NCI-H1092 (cell line): Measurements from ENCODE around the gene PROSER3.
"Not testable (repeated sequence)": the region's sequence is repeated elsewhere in the genome, so short reads cannot be mapped to it uniquely, and the experiment has no call there.

Experiments
- DNase-seq: peaks from one replicate; lab custom pipeline; 2025; lab: John Stamatoyannopoulos, UW

PROSER3 gene

DNA sequence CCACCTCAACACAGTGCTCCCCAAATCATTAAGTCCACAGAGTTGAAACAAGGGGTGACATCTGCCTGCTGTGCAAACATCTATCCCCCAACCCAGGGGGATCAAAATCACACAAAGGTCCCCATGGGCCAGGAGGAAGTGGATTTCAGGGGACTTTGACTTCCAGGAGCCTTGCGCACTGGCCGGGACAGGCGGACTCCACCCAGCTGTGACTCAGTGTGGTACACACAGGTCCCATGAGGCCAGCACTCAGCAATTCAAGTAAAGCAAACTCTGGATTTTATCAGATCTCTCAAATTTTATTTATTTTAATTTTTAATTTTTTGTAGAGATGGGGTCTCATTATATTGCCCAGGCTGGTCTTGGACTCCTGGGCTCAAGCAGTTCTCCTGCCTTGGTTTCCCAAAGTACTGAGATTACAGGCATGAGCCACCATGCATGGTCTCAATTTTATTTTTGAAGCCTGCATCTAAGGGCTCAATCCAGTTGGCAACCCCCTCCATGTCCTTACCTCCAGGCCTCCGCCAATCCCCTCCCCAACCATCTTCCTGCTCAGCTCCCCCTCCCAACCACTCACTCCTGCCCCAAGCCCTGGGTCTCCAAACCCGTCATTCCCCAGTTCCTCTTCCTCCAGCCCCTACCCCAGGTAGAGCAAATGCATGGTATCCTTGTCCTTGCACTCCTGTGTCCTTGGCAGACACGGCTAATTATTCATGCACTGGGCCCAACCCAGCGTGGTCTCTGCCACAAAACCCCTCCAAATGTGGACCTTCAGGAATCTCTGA, 35.6 kb downstream of the PROSER3 start:
- no peak for DNase-seq

DNA sequence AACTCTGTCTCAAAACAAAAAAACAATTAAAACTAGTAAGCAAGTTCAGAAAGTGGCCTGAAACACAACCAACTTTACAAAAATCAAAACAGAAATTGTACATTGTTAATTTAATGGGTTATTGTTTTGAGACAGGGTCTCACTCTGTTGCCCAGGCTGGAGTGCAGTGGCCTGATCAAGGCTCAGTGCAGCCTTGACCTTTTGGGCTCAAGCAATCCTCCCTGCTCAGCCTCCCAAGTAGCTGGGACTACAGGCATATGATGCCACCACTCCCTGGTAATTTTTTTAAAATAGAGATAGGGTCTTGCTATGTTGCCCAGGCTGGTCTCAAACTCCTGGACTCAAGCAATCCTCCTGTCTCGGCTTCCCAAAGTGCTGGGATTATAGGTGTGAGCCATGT, 37.6 kb downstream of the PROSER3 start:
- not testable (repeated sequence) for DNase-seq

DNA sequence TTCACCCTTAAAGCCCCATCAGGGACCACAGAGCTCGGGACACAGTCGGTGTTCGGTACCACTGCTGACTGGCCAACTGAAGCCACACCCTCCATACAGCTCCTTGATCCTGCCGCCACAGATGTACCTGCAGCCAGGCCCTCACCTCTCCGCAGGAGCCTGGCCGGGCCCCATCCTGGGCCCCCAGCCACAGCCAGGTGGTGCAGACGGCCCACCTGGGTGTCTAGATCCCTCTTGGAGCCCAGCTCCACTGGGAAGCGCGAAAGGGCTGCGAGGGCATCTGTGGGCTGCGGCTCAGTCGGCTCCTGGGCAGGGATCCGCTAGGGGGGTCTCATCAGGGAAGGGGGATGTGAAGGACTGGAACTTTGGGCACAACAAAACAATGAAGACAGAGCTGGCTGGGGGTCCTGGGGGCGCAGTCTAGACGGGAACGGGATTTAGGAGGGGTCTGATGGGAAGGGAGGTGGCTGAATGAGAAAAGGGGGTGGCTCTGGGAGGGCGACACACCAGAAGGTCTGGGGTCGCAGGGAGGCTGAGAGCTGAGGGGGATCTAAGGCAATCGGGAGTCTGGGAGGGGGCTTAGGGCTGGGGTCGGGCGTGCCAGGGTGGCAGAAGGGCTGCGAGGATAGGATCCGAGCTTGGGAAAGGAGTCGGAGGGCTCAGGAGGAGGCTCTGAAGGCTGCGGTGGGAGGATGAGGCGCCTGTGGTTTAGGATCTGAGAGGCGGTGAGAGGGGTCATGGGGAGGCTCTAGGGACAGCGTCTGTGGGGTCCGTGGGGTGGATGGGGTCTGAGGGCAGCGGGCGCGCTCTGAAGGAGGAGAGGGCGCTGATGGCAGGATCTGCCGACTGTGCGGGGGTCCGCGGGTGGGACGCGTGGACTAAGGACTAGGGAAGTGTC, 38.9 kb downstream of the PROSER3 start:
- DNase-seq: no peak

DNA sequence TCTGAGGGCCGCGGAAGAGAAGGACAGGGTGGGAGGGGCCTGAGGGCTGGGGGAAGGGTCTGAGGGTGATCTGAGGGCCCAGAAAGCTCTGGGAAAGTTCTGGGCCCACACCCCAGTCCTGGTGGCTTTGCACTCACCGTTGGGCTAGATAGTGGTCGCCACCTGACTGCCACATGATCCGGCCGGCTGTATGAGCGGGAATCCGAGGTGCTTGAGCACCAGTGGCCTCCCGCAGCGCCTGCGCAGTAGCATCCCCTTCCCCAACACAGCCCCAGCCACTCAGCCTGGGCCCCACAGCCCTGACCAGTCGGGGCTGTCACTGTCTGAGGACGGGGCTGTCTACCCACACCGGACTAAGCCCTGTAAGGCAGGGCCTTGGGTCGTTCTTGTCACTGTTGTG, 39.7 kb downstream of the PROSER3 start:
- no peak for DNase-seq

DNA sequence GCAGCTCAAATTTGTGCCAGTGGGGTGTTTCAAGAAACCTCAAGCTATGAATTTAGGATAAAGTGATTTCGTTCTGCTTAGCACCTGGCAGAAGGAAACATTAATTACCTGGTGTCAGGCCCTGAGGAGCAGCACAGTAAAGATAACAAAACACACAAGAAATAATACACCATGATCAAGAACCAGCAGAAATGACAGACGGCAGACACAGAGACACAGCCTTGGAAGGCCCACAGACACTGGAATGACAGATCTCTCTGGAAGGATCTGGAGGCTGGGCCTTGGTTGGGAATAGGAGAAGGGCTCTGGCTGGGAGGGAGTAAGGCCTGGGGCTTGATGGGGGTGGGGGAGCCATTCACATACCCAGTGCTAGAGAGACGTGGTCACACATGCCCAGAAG, 43.9 kb downstream of the PROSER3 start:
- DNase-seq: no peak

DNA sequence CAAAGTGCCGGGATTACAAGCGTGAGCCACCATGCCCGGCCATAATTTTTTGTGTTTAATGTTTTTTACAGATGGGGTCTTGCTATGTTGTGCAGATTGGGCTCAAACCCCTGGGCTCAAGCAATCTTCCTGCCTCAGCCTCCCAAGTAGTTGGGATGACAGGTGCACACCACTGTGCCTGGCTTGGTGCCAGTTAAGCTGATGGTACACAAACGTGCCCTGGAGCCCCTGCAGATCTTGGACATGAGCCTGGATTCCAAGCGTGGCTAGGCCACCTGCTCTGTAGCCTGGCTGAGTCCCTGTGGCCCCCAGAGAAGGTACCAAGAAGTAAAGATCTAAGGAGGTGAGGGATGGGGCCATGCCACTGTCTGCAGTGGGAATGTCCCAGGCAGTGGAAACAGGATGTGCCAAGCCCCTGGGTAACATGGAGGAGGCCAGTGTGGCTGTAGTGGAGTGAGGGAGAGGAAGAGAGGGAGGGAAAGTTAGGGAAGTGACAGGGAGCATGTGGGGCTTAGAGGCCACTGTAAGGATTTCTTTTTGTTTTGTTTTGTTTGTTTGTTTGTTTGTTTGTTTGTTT, 47.6 kb downstream of the PROSER3 start:
- DNase-seq: peak; percentile 79

DNA sequence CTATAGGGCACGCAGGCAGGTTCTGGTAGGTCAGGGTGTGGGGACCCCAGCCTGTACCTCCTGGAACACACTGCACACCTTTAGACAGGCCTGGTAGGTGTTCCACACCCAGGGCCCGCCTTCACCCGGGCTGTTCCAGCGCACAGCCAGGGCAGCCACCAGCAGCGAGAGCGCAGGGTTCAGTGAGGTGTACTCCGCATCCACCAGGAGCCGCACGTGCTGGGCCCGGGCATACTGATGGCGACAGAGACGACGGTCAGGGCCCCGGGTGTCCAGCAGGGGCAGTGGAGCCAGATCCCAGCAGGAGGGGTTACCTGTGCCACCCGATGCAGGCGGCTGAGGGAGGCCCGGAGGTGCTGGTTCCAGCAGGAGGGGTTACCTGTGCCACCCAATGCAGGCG, 48.6 kb downstream of the PROSER3 start:
- DNase-seq: no peak

DNA sequence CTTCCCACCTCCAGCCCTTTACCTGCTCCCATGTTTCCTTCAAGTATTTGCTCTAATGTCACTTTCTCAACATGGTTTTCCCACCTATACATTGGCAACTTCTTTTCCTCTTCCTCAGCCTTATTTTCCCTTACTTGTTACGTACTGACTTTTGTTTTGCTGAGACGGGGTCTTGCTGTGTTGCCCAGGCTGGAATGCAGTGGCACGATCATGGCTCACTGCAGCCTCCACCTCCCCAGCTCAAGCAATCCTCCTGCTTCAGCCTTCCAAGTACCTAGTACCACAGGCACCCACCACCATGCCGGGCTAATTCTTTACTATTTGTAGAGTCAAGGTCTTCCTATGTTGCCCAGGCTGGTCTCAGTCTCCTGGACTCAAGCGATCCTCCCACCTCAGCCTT, 49.7 kb downstream of the PROSER3 start:
- DNase-seq: no peak

DNA sequence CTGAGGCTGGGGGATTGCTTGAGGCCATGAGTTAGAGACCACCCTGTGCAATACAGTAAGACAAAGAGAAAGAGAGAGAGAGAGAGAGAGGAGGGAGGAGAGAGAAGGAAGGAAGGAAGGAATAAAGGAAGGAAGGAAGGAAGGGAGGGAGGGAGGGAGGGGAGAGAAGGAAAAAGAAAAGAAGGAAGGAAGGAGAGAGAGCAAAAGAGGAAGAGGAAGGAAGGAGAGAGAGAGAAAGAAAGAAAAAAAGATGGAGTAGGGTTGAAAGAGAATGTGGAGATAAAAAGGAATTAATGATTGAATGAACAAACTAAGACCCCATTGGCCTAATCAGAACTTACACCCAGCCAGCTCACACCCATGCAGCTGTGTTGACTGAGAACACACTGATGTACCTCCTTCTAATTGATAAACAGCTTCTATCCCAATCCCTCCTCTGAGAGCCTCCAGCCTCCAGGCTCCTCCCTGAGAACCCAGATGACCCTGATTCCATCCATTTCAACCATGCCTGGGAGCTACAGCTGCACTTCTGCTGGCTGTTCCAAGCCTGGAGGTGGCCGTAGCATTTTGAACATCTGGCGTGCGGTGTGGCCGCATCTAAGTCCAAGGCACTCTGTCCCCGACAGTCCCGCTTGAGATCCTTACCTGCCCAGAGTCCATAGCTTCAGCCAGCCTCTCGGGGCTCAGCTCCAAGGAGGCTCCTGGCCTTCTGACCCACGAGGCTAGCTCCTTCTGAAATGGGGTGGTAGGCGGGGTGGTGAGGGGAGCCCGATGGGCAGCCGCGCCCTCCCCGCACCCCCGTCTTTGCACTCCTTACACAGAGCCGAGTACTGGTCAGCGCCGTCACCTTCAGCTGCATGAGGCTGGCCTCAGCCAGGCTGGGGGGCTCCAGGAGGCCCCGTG, 53.6 kb downstream of the PROSER3 start:
- DNase-seq: no peak

DNA sequence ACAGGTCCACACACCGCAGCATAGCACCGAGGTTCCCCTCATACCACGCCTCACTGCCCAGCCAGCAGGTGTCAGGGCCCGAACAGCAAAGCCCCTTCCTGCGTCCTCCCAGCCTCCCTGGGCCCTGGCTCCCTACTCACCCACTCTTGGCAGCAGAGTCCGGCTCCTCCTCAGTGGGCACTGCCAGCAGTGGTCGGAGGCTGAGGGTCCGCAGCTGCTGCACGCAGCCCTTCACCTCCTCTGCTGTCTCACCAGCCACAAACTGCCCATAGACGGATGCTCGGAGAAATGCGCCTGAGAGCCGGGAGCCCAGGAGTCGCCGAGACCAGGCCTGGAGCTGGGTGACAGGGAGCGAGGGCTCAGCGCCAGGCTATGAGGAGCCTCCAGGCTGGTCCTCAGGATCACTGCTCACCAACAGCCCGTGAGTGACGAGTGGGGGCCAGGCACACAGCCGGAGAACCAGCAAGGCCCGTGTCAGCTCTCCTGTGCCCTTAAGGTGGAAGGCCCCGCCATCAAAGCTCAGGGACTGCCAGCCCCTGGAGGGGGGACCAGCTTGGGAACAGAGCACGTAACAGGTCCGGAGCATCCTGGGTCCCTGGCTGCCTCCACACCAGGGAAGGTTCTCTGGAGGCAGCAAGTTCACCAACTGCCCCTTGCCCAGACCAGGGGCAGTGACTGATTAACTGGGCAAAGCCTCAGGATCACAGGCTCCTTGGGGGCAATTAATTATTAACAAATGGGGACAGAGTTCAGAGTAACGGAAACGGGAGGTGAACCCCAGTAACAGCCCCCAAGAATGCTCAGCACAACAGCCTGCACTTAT, 54.5 kb downstream of the PROSER3 start, which contains the start of gene PRODH2:
TSS of gene PRODH2 (minus strand) at position 626 of the 823 bp plus-strand sequence. CDS start at position 586, 40 bp downstream.
- no peak for DNase-seq

DNA sequence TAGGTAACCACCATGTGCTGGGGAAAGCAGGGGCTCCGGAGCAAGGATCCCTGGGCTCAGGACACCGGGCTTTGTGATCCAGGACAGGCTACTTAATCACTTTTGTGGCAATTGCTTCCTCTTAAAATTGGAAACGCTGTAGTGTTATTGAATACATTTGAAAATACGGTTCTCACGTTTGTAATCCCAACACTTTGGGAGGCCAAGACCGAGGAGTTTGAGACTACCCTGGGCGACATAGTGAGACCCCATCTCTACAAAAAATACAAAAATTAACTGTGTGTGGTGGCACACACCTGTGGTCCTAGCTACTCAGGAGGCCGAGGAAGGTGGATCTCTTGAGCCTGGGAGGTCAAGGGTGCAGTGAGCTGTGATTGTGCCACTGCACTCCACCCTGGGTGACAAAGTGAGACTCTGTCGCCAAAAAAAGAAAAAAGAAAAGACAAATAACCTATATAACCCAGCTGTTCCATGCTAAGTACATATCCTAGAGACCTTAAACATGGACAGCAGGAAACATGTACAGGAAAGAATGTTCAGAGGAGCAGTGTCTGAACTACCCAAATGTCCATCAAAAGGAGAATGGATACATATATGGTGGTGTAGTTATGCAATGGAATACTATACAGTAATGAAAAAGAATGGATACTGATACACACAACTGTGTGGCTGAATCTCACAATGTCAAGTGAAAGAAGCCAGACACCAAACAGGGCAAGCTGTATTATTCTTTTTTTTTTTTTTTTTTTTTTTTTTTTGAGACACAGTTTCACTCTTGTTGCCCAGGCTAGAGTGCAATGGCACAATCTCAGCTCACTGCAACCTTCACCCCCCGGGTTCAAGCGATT, 55.3 kb downstream of the PROSER3 start:
- DNase-seq: no peak

DNA sequence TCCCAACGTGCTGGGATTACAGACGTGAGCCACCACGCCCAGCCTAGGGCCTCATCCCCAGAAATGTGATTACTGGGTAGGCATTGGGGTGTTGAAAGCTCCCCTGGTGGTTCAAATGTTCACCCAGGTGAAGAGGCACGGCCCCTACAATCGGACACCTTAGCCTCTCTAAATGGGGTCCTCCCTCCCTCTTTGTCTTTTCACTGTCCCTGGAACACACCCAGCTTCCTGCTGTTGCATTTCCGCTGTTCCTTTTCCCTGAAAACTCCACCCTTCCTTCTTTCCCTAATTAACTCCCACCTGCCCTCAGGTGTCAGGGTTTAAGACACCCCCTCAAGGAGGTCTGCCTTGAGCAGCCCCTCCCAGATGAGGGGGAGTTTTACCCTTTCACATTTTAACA, 58.3 kb downstream of the PROSER3 start:
- no peak for DNase-seq

DNA sequence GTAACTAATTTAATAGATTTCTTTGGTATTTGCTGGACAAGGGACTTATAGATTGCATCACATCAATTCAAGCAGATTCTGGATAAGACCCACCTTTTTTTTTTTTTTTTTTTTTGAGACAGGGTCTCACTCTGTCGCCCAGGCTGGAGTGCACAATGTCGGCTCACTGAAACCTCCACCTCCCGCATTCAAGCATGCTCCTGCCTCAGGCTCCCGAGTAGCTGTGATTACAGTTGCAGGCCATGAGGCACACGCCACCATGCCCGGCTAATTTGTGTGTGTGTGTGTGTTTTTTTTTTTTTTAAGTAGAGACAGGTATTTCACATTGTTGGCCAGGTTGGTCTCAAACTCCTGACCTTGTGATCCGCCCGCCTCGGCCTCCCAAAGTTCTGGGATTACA, 58.9 kb downstream of the PROSER3 start:
- DNase-seq: no peak

DNA sequence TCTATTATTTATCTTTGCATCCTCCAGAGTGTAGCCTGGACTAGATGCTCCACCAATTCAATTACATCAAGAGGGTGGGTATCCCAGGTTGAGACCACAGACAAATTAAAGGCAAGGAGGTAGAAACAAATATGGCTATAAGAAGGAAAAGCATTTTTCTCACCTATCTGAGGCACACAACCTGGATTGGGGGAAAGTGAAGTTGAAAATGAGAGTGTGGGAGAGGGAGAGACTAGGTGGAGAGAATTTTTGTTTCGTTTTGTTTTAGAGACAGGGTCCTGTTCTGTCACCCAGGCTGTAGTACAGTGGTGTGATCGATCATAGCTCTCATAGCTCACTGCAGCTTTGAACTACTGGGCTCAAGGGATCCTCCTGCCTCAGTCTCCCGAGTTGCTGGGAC, 60.5 kb downstream of the PROSER3 start:
- DNase-seq: no peak
